Retinal pigment epithelial cell (primary cell): ENCODE measurements around the gene FNDC3B.

Source experiments
- DNase-seq: peaks from one replicate; pipeline ENCODE4 v3.0.0-alpha.2; 2010; ENCODE audit warnings: low read depth
- H3K4me3 ChIP-seq: 2 replicates; pipeline ENCODE4 v1.5.1; 2011; ENCODE audit warnings: mild to moderate bottlenecking, low read length, control low read depth, moderate library complexity
- CTCF ChIP-seq: conservative IDR thresholded peaks from 2 replicates; pipeline ENCODE4 v1.5.1; 2011; ENCODE audit warnings: low read depth, low read length, control low read depth, inconsistent platforms

The FNDC3B gene

GRCh38 chr3:172156586-172156955 is 117.2 kb downstream of the FNDC3B start:
- TF ChIP-seq CTCF = no peak
- DNase-seq = no peak
- H3K4me3 ChIP-seq = no peak overlapping the region

- H3K4me3 ChIP-seq = no peak overlapping the region
- no peak for DNase-seq
- no peak for TF ChIP-seq CTCF
These were observed 118.3 kb downstream of the FNDC3B start for GRCh38 chr3:172157564-172158258.

- DNase-seq = no peak
- no peak overlapping the region for H3K4me3 ChIP-seq
- TF ChIP-seq CTCF = no peak
These were observed 119.4 kb downstream of the FNDC3B start for GRCh38 chr3:172158741-172159140.

GRCh38 chr3:172159376-172159775 is 120.0 kb downstream of the FNDC3B start:
- TF ChIP-seq CTCF = no peak
- H3K4me3 ChIP-seq = no peak overlapping the region
- DNase-seq = no peak

GRCh38 chr3:172159962-172160538 is 120.7 kb downstream of the FNDC3B start:
- no peak overlapping the region for H3K4me3 ChIP-seq
- no peak for TF ChIP-seq CTCF
- DNase-seq = no peak

GRCh38 chr3:172161133-172161789 is 121.9 kb downstream of the FNDC3B start:
- no peak for DNase-seq
- no peak overlapping the region for H3K4me3 ChIP-seq
- TF ChIP-seq CTCF = no peak

- H3K4me3 ChIP-seq = no peak overlapping the region
- no peak for TF ChIP-seq CTCF
- DNase-seq = no peak
These were observed 122.6 kb downstream of the FNDC3B start for GRCh38 chr3:172161959-172162358.
